Activated CD4-positive, alpha-beta T cell treated with anti-CD3 and anti-CD28 coated beads, Interleukin-2, Interleukin-6, amounts not matched to agents 100 ng/mL and 50 ng/mL, durations not matched to agents 16 hours and 8 hours (primary cell): Measurements from ENCODE around the gene UPK3B.
"Not testable (repeated sequence)": the region's sequence is repeated elsewhere in the genome, so short reads cannot be mapped to it uniquely, and the experiment has no call there.

Source experiments
- DNase-seq: peaks from one replicate; pipeline ENCODE4 v3.0.0-alpha.2; 2020

UPK3B gene

GRCh38 chr7:76514926-76515771, 4.8 kb downstream of the UPK3B start:
- DNase-seq = no peak

- DNase-seq = peak; percentile 58
These were observed 5.7 kb downstream of the UPK3B start for GRCh38 chr7:76515999-76516443.

- DNase-seq = not testable (repeated sequence)
These were observed 6.6 kb downstream of the UPK3B start for GRCh38 chr7:76516932-76517331.

- not testable (repeated sequence) for DNase-seq
These were observed 15.8 kb downstream of the UPK3B start for GRCh38 chr7:76526183-76526582.

GRCh38 chr7:76531643-76532042, 21.3 kb downstream of the UPK3B start:
- DNase-seq = not testable (repeated sequence)

- DNase-seq = not testable (repeated sequence)
These were observed 32.8 kb downstream of the UPK3B start, which contains the start of gene SPDYE16 for GRCh38 chr7:76543197-76543596. SPDYE16 (minus strand) TSS chr7:76543297; CDS start chr7:76541459, 1,838 bp downstream.

- peak; percentile 94 for DNase-seq
These were observed 38.9 kb downstream of the UPK3B start for GRCh38 chr7:76549025-76549854.

GRCh38 chr7:76549855-76550248, 39.5 kb downstream of the UPK3B start:
- DNase-seq = peak; percentile 7

- not testable (repeated sequence) for DNase-seq
These were observed 41.6 kb downstream of the UPK3B start for GRCh38 chr7:76551992-76552391.

- DNase-seq = not testable (repeated sequence)
These were observed 49.3 kb downstream of the UPK3B start for GRCh38 chr7:76559685-76560084.

- not testable (repeated sequence) for DNase-seq
These were observed 49.8 kb downstream of the UPK3B start for GRCh38 chr7:76560157-76560556.

- DNase-seq = not testable (repeated sequence)
These were observed 51.0 kb downstream of the UPK3B start for GRCh38 chr7:76561342-76561741.

- not testable (repeated sequence) for DNase-seq
These were observed 54.6 kb downstream of the UPK3B start for GRCh38 chr7:76565001-76565400.
